Activated CD4-positive, alpha-beta T cell treated with anti-CD3 and anti-CD28 coated beads for 1 hour (primary cell): Measurements from ENCODE around the gene HAT1.
A peak's percentile ranks its signal among the peaks of the same experiment; 100 is the strongest.
"Not testable (repeated sequence)": the region's sequence is repeated elsewhere in the genome, so short reads cannot be mapped to it uniquely, and the experiment has no call there.

Experiments
- DNase-seq: peaks from one replicate; pipeline ENCODE4 v3.0.0-alpha.2; 2020

The HAT1 gene

GRCh38 chr2:171922230-171923022 lies at the start of gene HAT1:
Gene HAT1 (plus strand): TSS chr2:171922461. CDS start chr2:171922501, 40 bp downstream.
- DNase-seq = peak; percentile 95

- no peak for DNase-seq
These were observed 47.7 kb upstream of the HAT1 start for GRCh38 chr2:171874517-171874916.

GRCh38 chr2:171874963-171875362 lies 47.3 kb upstream of the HAT1 start:
- DNase-seq = no peak

GRCh38 chr2:171878481-171878993 lies 43.7 kb upstream of the HAT1 start:
- DNase-seq = no peak

GRCh38 chr2:171879865-171880264 lies 42.4 kb upstream of the HAT1 start:
- no peak for DNase-seq

- DNase-seq = no peak
These were observed 41.5 kb upstream of the HAT1 start for GRCh38 chr2:171880774-171881173.

GRCh38 chr2:171882089-171882769 lies 40.0 kb upstream of the HAT1 start:
- DNase-seq = no peak

- DNase-seq = no peak
These were observed 38.9 kb upstream of the HAT1 start for GRCh38 chr2:171883275-171883893.

GRCh38 chr2:171889333-171889732 lies 32.9 kb upstream of the HAT1 start:
- DNase-seq = no peak

GRCh38 chr2:171889808-171890207 lies 32.5 kb upstream of the HAT1 start:
- DNase-seq = no peak

- DNase-seq = no peak
These were observed 29.0 kb upstream of the HAT1 start for GRCh38 chr2:171893196-171893823.

GRCh38 chr2:171893824-171894611 lies 28.2 kb upstream of the HAT1 start, which contains the start of gene SLC25A12:
Gene SLC25A12 (minus strand): TSS chr2:171894244. CDS start chr2:171894214, 30 bp downstream.
- peak; percentile 58 for DNase-seq

GRCh38 chr2:171894612-171894947 lies 27.7 kb upstream of the HAT1 start:
- no peak for DNase-seq

GRCh38 chr2:171895786-171896185 lies 26.5 kb upstream of the HAT1 start:
- no peak for DNase-seq

GRCh38 chr2:171899623-171900282 lies 22.5 kb upstream of the HAT1 start:
- not testable (repeated sequence) for DNase-seq

- no peak for DNase-seq
These were observed 19.3 kb upstream of the HAT1 start for GRCh38 chr2:171902840-171903420.

- no peak for DNase-seq
These were observed 14.0 kb upstream of the HAT1 start for GRCh38 chr2:171908235-171908634.

GRCh38 chr2:171909266-171909665 lies 13.0 kb upstream of the HAT1 start:
- DNase-seq = no peak

- no peak for DNase-seq
These were observed 11.8 kb upstream of the HAT1 start for GRCh38 chr2:171910494-171910893.

GRCh38 chr2:171913517-171913916 lies 8.7 kb upstream of the HAT1 start:
- no peak for DNase-seq

GRCh38 chr2:171919453-171919852 lies 2.8 kb upstream of the HAT1 start:
- DNase-seq = no peak

GRCh38 chr2:171921970-171922229 lies 361 bp upstream of the HAT1 start:
- DNase-seq = no peak
